Cardiac fibroblast (primary cell): ENCODE data around the gene CPA1.
"Not testable (repeated sequence)": the region's sequence is repeated elsewhere in the genome, so short reads cannot be mapped to it uniquely, and the experiment has no call there.

Experiments used
- DNase-seq, 2 donors: peaks; one replicate each; pipeline versions ENCODE4 v3.0.0 to v3.0.0-alpha.2; 2010; ENCODE audit warnings: low read depth in 2 of 2
- H3K4me3 ChIP-seq, 2 donors: replicated peaks in 1 of 2; 1 replicate in 1 of 2; 2 replicates in 1 of 2; pipeline ENCODE4 v1.5.1; 2011; ENCODE audit warnings: low read depth in 2 of 2, low read length in 2 of 2, mild to moderate bottlenecking in 2 of 2, moderate library complexity in 1 of 2
- CTCF ChIP-seq: IDR thresholded peaks from one replicate; pipeline ENCODE4 v1.5.1; 2011; ENCODE audit warnings: low read depth, mild to moderate bottlenecking, low read length, inconsistent platforms

Gene CPA1

GRCh38 chr7:130374507-130374906 lies 5.8 kb upstream of the CPA1 start:
- DNase-seq: no peak
- no peak overlapping the region for H3K4me3 ChIP-seq
- TF ChIP-seq CTCF: no peak

GRCh38 chr7:130376461-130376860 lies 3.8 kb upstream of the CPA1 start:
- H3K4me3 ChIP-seq, DNase-seq: not testable (repeated sequence)

- no peak for DNase-seq
- no peak overlapping the region for H3K4me3 ChIP-seq
- TF ChIP-seq CTCF: no peak
Measured at GRCh38 chr7:130377178-130377577, 3.1 kb upstream of the CPA1 start.

- TF ChIP-seq CTCF: no peak
- DNase-seq: no peak
Measured at GRCh38 chr7:130379019-130379418, 1.3 kb upstream of the CPA1 start.

GRCh38 chr7:130379532-130379920 lies 768 bp upstream of the CPA1 start:
- DNase-seq: no peak
- H3K4me3 ChIP-seq: no peak overlapping the region
- TF ChIP-seq CTCF: no peak

More at GRCh38 chr7:130379019-130379418, 1.3 kb upstream of the CPA1 start:
- H3K4me3 ChIP-seq: no peak overlapping the region

- TF ChIP-seq CTCF: no peak
- H3K4me3 ChIP-seq: no peak overlapping the region
- no peak for DNase-seq
Measured at GRCh38 chr7:130380861-130381455, 664 bp downstream of the CPA1 start.

- peak in 1 of 2 donors; percentile 21 for DNase-seq
- TF ChIP-seq CTCF: peak; percentile 41
- no peak overlapping the region for H3K4me3 ChIP-seq
Measured at GRCh38 chr7:130381468-130382312, 1.4 kb downstream of the CPA1 start.
